Stimulated activated CD4-positive, alpha-beta T cell treated with anti-CD3 and anti-CD28 coated beads, Interleukin-4, amount 100 ng/mL, for 4 hours (primary cell): Measurements from ENCODE around the gene MEIS2.

ENCODE experiments used
- DNase-seq, 2 experiments: peaks; one replicate each; pipeline ENCODE4 v3.0.0-alpha.2; 2020

The MEIS2 gene

DNA sequence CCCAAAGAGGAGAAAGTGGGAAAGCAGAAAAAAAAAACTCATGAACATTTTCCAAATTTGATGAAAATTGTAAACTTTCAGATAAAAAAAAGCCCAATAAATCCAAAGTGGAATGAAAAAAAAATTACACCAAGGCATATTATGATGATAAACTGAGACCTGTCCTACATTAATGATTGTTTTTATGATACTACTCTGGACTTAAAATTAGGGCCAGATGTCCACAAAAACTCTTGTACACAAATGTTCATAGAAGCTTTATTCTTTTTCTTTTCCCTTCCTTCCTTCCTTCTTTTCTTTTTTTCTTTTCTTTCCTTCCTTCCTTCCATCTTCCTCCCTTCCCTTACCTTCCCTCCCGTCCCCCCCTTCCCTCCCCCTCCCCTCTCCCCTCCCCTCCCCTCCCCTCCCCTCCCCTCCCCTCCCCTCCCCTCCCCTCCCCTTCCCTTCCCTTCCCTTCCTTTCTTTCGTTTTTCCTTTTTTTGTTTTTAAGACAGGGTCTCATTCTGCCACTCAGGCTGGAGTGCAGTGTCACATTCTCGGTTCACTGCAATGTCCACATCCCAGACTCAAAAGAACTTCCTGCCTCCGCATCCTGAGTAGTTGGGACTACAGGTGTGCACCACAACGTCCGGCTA, 243.9 kb downstream of the MEIS2 start:
- no peak for DNase-seq

DNA sequence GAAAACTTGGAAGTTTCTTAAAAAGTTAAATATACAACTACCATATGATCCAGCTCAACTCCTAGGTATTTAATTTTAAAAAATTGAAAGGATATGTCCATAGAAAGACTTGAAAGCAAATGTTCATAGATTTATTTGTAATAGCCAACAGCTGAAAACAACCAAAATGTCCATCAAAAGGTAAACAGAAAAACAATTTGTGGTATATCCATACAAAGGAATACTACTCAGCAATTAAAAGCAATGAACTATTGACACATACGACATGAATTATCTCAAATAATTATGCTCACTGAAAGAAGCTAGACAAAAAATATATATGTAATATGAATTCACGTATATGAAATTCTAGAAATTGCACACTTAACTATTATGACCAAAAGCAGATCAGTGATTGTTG, 249.5 kb downstream of the MEIS2 start:
- no peak for DNase-seq

DNA sequence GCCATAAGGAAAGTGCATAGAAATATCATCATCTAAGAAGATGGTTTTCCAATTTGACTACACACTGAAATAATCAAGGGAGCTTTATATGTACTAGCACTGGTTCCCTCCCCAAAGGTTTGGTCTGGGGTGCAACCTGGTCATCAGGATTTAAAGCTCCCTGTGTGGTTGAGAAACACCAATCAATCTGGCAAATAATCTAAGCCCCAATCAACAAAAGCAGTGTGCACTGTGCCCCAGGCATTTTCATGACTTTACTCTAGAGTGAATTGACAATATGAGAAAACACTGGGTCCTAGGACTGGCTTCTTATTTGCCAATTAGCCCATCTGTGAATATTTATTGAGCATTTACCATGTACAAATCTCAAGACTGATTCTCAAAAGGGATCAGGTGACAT, 255.1 kb downstream of the MEIS2 start:
- no peak for DNase-seq

DNA sequence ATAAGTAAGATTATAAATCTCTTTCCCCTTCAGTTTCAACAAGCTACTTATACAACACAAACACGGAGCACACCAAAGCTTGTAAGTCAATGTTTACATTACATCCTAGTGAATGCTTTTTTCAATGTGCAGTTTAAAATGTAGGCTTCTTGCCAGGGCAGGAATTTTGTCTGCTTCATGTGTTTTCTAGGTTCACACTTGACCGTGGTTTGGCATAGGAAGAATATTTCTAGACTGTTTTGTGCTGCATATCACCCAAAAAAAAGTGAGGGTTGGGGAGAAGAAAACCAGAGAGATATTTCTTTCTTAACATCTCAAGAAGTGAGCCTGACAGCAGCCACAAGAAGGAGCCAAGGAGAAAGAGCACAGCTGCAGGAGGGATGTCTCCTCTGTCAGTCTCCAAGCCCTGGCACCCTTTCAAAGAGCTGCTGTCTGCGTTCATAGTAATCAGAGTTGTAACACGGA, 255.8 kb downstream of the MEIS2 start:
- no peak for DNase-seq

DNA sequence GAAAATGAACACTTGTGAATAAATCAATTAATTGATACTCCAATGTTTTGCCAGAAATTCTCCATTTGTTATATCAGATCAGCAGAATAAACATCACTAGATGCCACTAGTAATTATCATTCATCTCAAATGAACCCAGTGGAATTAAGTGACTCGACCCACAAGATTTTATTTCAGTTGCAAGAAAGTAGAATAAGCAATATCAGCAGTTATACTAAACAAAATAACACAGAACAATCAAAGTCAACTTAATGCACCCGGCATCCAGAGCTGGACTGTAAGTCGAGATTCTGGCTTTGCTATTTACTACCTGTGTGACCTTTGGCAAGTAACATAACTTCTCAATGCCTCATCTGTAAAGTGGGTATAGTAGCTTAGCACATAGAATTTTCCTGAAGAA, 256.5 kb downstream of the MEIS2 start:
- DNase-seq = no peak

DNA sequence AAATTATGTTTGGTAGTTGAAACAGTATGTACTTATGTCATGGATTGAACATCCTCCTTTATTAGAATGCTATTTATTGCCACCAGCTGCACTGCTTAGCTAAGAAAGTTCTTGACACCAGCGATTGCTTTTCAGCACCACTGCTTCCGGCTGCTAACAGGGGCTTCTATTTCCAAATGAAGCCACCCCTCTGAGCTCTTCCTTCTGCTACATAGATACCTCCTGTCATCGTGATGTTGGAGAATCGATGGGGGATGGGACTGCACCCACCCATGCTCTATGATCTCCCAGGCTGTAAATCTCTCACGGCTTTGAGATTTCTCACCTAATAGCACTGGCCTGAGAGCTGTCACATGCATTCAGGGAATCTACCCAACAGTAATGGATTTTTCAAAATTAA, 259.2 kb downstream of the MEIS2 start:
- no peak for DNase-seq
